ENCODE data around the gene FAM13C. TPM values are rescaled to one million over a fixed set of nuclear protein-coding genes. Genes with fewer than 3 reads are reported as not detected.

The FAM13C gene
- total RNA-seq, 4 donors from 2014 or later = 10.3 to 36.9 (median 20.6) TPM

DNA sequence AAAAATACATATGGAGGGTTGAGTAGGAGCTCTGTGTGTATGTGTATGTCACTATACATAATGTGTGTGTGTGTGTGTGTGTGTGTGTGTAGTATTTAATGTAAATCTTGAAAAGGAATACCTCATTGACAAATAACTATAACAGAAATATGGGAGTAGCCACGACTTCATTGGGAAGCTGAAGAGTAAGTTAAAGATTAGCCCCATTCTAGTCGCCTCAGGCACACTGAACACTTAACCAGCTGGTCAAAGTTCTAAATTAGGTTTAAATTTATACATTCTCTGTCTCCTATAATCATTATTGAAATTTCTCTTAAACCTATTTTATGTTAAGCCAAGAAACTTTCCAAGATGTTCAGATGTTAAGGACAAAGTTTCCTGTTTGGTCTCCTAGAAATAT is 45.3 kb downstream of the FAM13C start:
- Histone ChIP-seq H3K27me3 (no peaks in the 10 kb centered on the region), H3K9me3 (no peaks in the 10 kb centered on the region), H3K4me3 (no peak overlapping the region), H3K27ac (no peak overlapping the region), H3K4me1 (peaks cover 0 to 29% (median 7%) of the 10 kb centered on the region in 4 donors), H3K36me3 (no peaks in the 10 kb centered on the region)
- 88 to 94% methylated on average over 2 of the region's 2 CpGs for WGBS, 2 donors
- TF ChIP-seq EP300 (IDR thresholded peaks at IDR 0.05) = no peak
- no peak for TF ChIP-seq POLR2A (IDR thresholded peaks at IDR 0.05)
- no peak for DNase-seq (ENCODE audit: low spot score in 2 of 2)

DNA sequence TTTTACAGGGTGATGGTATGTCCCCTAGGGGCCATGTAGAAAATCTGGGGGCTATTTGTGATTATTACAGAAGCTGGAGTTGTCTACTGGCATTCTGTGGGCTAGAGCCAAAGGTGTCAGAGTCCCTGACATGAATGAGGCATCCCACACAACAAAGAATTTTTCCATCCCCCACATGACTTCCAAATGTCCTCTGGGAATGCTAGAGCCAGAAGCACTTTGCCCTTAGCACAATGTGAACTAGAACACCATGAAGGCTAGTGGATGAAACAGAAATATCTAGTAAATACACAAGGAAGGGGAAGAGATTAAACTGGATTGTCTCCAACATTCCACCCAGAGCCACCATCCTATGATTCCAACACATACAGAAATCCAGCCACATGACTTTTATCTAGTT is 46.9 kb downstream of the FAM13C start:
- no peak for DNase-seq (ENCODE audit: low spot score in 2 of 2)
- H3K4me3 ChIP-seq = no peak overlapping the region
- H3K9me3 ChIP-seq = no peaks in the 10 kb centered on the region
- TF ChIP-seq, protein P1, sequence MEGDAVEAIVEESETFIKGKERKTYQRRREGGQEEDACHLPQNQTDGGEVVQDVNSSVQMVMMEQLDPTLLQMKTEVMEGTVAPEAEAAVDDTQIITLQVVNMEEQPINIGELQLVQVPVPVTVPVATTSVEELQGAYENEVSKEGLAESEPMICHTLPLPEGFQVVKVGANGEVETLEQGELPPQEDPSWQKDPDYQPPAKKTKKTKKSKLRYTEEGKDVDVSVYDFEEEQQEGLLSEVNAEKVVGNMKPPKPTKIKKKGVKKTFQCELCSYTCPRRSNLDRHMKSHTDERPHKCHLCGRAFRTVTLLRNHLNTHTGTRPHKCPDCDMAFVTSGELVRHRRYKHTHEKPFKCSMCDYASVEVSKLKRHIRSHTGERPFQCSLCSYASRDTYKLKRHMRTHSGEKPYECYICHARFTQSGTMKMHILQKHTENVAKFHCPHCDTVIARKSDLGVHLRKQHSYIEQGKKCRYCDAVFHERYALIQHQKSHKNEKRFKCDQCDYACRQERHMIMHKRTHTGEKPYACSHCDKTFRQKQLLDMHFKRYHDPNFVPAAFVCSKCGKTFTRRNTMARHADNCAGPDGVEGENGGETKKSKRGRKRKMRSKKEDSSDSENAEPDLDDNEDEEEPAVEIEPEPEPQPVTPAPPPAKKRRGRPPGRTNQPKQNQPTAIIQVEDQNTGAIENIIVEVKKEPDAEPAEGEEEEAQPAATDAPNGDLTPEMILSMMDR (IDR thresholded peaks at IDR 0.05) = no peak
- TF ChIP-seq POLR2A (IDR thresholded peaks at IDR 0.05) (no peak), EP300 (IDR thresholded peaks at IDR 0.05) (peak; percentile 60 to 63)
- H3K36me3 ChIP-seq = no peaks in the 10 kb centered on the region
- H3K27me3 ChIP-seq = no peaks in the 10 kb centered on the region
- H3K27ac ChIP-seq = peak overlapping the region in 2 of 4 donors; percentile 36 to 47
- H3K4me1 ChIP-seq = peaks cover 0 to 36% (median 7%) of the 10 kb centered on the region in 4 donors

DNA sequence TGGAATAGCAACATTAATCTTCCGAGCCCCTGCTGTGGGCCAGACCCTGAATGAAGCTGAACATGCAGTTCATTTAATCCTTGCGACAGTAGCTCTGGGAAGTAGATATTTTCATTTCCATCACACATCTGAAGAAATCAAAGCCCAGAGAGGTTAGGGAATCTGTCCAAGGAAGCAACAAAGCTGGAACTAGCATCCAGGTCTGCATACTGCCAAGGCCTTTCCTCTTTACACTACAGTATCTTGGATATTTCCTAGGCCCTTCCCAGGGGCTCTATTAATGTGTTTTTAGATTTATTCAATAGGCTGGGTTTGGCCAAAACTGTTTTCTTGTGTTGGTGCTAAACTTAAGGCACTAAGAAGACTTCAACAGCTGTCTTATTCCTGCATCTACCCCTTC is 48.1 kb downstream of the FAM13C start:
- Histone ChIP-seq H3K4me1 (peaks cover 0 to 43% (median 7%) of the 10 kb centered on the region in 4 donors), H3K27me3 (no peaks in the 10 kb centered on the region), H3K9me3 (no peaks in the 10 kb centered on the region), H3K36me3 (no peaks in the 10 kb centered on the region), H3K4me3 (no peak overlapping the region), H3K27ac (peak overlapping the region in 2 of 4 donors; percentile 23 to 47)
- TF ChIP-seq POLR2A (IDR thresholded peaks at IDR 0.05) (no peak), EP300 (IDR thresholded peaks at IDR 0.05) (no peak)
- TF ChIP-seq, protein P1 (IDR thresholded peaks at IDR 0.05) = no peak
- WGBS, 2 donors = 64 to 77% methylated on average over 2 of the region's 2 CpGs
- DNase-seq (ENCODE audit: low spot score in 2 of 2) = no peak

DNA sequence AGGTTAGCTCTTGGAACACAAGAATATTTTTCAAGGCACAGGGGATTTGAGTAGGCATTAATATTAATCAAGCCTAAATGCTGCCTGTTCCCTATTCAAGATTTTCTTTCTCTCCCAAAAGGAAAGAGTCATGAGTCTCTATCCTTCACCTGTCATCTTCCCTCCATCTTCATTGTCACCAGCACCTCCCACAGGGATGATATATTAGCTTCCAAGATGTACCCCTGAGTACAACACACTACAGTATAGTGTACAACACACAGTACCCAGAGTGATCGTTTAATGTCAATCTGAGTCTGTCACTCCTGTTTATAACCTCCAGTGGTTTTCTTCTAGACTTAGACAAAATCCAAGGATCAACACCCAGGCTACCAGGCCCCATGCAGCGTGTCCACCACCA is 50.1 kb downstream of the FAM13C start:
- H3K27ac ChIP-seq = no peak overlapping the region
- no peaks in the 10 kb centered on the region for H3K36me3 ChIP-seq
- no peak for TF ChIP-seq POLR2A (IDR thresholded peaks at IDR 0.05)
- TF ChIP-seq, protein P1 (IDR thresholded peaks at IDR 0.05) = no peak
- TF ChIP-seq EP300 (IDR thresholded peaks at IDR 0.05) = no peak
- H3K9me3 ChIP-seq = no peaks in the 10 kb centered on the region
- H3K4me1 ChIP-seq = peaks cover 0 to 38% (median 7%) of the 10 kb centered on the region in 4 donors
- no peaks in the 10 kb centered on the region for H3K27me3 ChIP-seq
- WGBS, 2 donors = 94 to 97% methylated on average over 2 of the region's 2 CpGs
- DNase-seq (ENCODE audit: low spot score in 2 of 2) = no peak
- no peak overlapping the region for H3K4me3 ChIP-seq

DNA sequence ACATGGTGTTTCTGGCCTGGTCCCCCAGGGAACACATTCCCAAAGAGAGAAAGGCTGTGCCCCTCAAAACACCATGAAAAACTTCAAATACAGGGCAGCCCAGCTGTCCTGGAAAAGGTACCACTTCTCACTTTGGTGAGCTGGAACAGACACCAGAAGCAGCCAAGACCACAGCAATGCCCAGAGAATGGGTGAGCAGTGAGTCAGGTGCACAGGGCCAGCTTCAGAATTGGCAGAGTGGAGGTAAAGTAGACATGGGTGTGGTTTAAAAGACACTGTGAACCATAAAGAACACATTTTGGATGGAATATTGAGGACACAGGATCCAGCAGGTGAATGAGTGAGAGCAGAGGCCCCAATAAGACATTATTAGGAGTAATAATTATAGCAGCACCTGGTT is 51.3 kb downstream of the FAM13C start:
- Histone ChIP-seq H3K9me3 (no peaks in the 10 kb centered on the region), H3K4me1 (peaks cover 0 to 34% (median 6%) of the 10 kb centered on the region in 4 donors), H3K27ac (peak overlapping the region in 2 of 4 donors; percentile 43 to 48), H3K4me3 (no peak overlapping the region), H3K27me3 (no peaks in the 10 kb centered on the region), H3K36me3 (no peaks in the 10 kb centered on the region)
- TF ChIP-seq POLR2A (IDR thresholded peaks at IDR 0.05) (no peak), EP300 (IDR thresholded peaks at IDR 0.05) (no peak)
- TF ChIP-seq, protein P1 (IDR thresholded peaks at IDR 0.05) = no peak
- DNase-seq (ENCODE audit: low spot score in 2 of 2) = no peak

All from tibial nerve (tissue), 4 donors.